ENCODE measurements around the gene MYCN. TPM values are rescaled to one million over a fixed set of nuclear protein-coding genes. Genes with fewer than 3 reads are reported as not detected.

MYCN gene
- total and polyA plus RNA-seq, 2 donors (not counting 3 experiments of a cell fraction or from before 2014, with no cell fraction given): 0.47 to 6.8 TPM

- BruUV-seq (replicated peaks): no TSS peak
- Histone ChIP-seq H4K20me1 (replicated peaks; ENCODE audit: control insufficient read depth, extremely low read depth, insufficient read depth, low read length) (no peaks in the 10 kb centered on the region), H3K79me2 (ENCODE audit: control insufficient read depth, insufficient read depth, low read length) (no peaks in the 10 kb centered on the region), H3K4me2 (ENCODE audit: insufficient read depth, low read length) (no peak overlapping the region), H3K9ac (replicated peaks; ENCODE audit: extremely low read depth, insufficient read depth, low read length) (no peak overlapping the region), H3K27ac (ENCODE audit: insufficient read depth, low read depth, low read length) (no peak overlapping the region), H3K36me3 (ENCODE audit: control insufficient read depth in 2 of 2, extremely low read depth in 1 of 2, insufficient read depth in 2 of 2, low read length in 2 of 2) (no peaks in the 10 kb centered on the region), H3K9me1 (replicated peaks; ENCODE audit: control insufficient read depth, extremely low read depth, insufficient read depth, low read length) (no peaks in the 10 kb centered on the region), H3K27me3 (ENCODE audit: control insufficient read depth in 2 of 2, insufficient read depth in 2 of 2, low read length in 2 of 2) (no peaks in the 10 kb centered on the region), H3K9me3 (replicated peaks; ENCODE audit: control insufficient read depth, insufficient read depth, low read length) (no peaks in the 10 kb centered on the region), H3K4me3 (replicated peaks in 1 of 3; ENCODE audit: insufficient read depth in 1 of 3, low read depth in 1 of 3, low read length in 3 of 3) (no peak overlapping the region), H3K4me1 (ENCODE audit: control insufficient read depth, extremely low read depth, insufficient read depth, low read length) (no peaks in the 10 kb centered on the region), H2AFZ (ENCODE audit: low read depth, low read length) (no peak overlapping the region)
- dilution Hi-C loops (cut with MboI; ENCODE audit: extremely low pct_ligation_motif_present, low sequenced_read_pairs) (no loop called here), intact Hi-C loops (cut with micrococcal nuclease) (no loop called here)
- no peak for TF ChIP-seq EZH2 (IDR thresholded peaks at IDR 0.05; ENCODE audit: borderline replicate concordance, low read depth, low read length, severe bottlenecking)
- TF ChIP-seq MAX (IDR thresholded peaks at IDR 0.05; ENCODE audit: insufficient read depth, insufficient read length): no peak
- TF ChIP-seq MYC (IDR thresholded peaks at IDR 0.05; ENCODE audit: low read depth, low read length): no peak
- TF ChIP-seq POLR2A (IDR thresholded peaks at IDR 0.05; ENCODE audit: low read depth, low read length): no peak
- no peak for TF ChIP-seq FOS (IDR thresholded peaks at IDR 0.05; ENCODE audit: borderline replicate concordance, insufficient read depth, low read length)
- no peak for TF ChIP-seq JUN (IDR thresholded peaks at IDR 0.05; ENCODE audit: borderline replicate concordance, insufficient read depth, insufficient read length, low read depth)
- no peak for TF ChIP-seq POLR2AphosphoS5 (IDR thresholded peaks at IDR 0.05; ENCODE audit: insufficient read depth, low read depth, low read length)
- no peak for TF ChIP-seq GATA2 (IDR thresholded peaks at IDR 0.05; ENCODE audit: insufficient read depth, insufficient read length, low read depth, low read length)
- no peak for TF ChIP-seq CTCF (IDR thresholded peaks at IDR 0.05; ENCODE audit: extremely low read depth in 1 of 2, insufficient read depth in 1 of 2, low read depth in 1 of 2, low read length in 2 of 2)
- DNase-seq (ENCODE audit: low read depth, low spot score): no peak
- ChIA-PET CTCF (no interaction called here), POLR2A (no interaction called here)
- no peak for FAIRE-seq
Observed at GRCh38 chr2:15920696-15921095, 19.7 kb upstream of the MYCN start.

All from endothelial cell of umbilical vein (primary cell).